ENCODE results near the gene PAM.
"Not testable (repeated sequence)": the region's sequence is repeated elsewhere in the genome, so short reads cannot be mapped to it uniquely, and the experiment has no call there.

The PAM gene

GRCh38 chr5:102742215-102742614 is 12.9 kb upstream of the PAM start:
- Mint-ChIP-seq H3K36me3 (no peaks in the 10 kb centered on the region), H3K4me3 (no peak overlapping the region), H3K27me3 (peaks cover 6% of the 10 kb centered on the region), H3K4me1 (no peaks in the 10 kb centered on the region), H3K9me3 (no peaks in the 10 kb centered on the region), H3K27ac (no peak overlapping the region)
- ATAC-seq, result no peak

- no peaks in the 10 kb centered on the region for H3K36me3 Mint-ChIP-seq
- ATAC-seq, result no peak
- H3K27ac Mint-ChIP-seq, result no peak overlapping the region
- no peaks in the 10 kb centered on the region for H3K9me3 Mint-ChIP-seq
- H3K27me3 Mint-ChIP-seq, result no peaks in the 10 kb centered on the region
- H3K4me1 Mint-ChIP-seq, result no peaks in the 10 kb centered on the region
- no peak overlapping the region for H3K4me3 Mint-ChIP-seq
Measured at GRCh38 chr5:102743900-102744299, 11.2 kb upstream of the PAM start.

GRCh38 chr5:102747386-102748166 is 7.5 kb upstream of the PAM start:
- Mint-ChIP-seq H3K9me3 (no peaks in the 10 kb centered on the region), H3K27ac (no peak overlapping the region), H3K4me1 (no peaks in the 10 kb centered on the region), H3K27me3 (peaks cover 13% of the 10 kb centered on the region), H3K4me3 (no peak overlapping the region), H3K36me3 (no peaks in the 10 kb centered on the region)
- no peak for ATAC-seq

- Mint-ChIP-seq H3K4me1 (peaks cover 11% of the 10 kb centered on the region), H3K4me3 (no peak overlapping the region), H3K27ac (no peak overlapping the region), H3K9me3 (no peaks in the 10 kb centered on the region), H3K27me3 (peaks cover 32% of the 10 kb centered on the region), H3K36me3 (no peaks in the 10 kb centered on the region)
- ATAC-seq, result no peak
Measured at GRCh38 chr5:102749416-102750030, 5.6 kb upstream of the PAM start.

GRCh38 chr5:102750151-102750834 is 4.8 kb upstream of the PAM start:
- Mint-ChIP-seq H3K27me3 (peaks cover 33% of the 10 kb centered on the region), H3K9me3 (no peaks in the 10 kb centered on the region)
- no peak for ATAC-seq

GRCh38 chr5:102751903-102752376 is 3.2 kb upstream of the PAM start:
- not testable (repeated sequence) for H3K4me3 Mint-ChIP-seq, H3K9me3 Mint-ChIP-seq, H3K36me3 Mint-ChIP-seq, H3K27ac Mint-ChIP-seq, ATAC-seq
- H3K4me1 Mint-ChIP-seq, result peaks cover 24% of the 10 kb centered on the region
- peaks cover 33% of the 10 kb centered on the region for H3K27me3 Mint-ChIP-seq

More at GRCh38 chr5:102750151-102750834, 4.8 kb upstream of the PAM start:
- no peak overlapping the region for H3K4me3 Mint-ChIP-seq
- peaks cover 14% of the 10 kb centered on the region for H3K4me1 Mint-ChIP-seq
- no peaks in the 10 kb centered on the region for H3K36me3 Mint-ChIP-seq
- no peak overlapping the region for H3K27ac Mint-ChIP-seq

GRCh38 chr5:102753889-102754766 is 977 bp upstream of the PAM start:
- Mint-ChIP-seq H3K9me3 (no peaks in the 10 kb centered on the region), H3K27ac (peak overlapping the region; percentile 86), H3K36me3 (no peaks in the 10 kb centered on the region), H3K27me3 (peaks cover 33% of the 10 kb centered on the region), H3K4me1 (peaks cover 24% of the 10 kb centered on the region), H3K4me3 (peak overlapping the region; percentile 81)
- ATAC-seq, result no peak

- no peaks in the 10 kb centered on the region for H3K36me3 Mint-ChIP-seq
- no peaks in the 10 kb centered on the region for H3K9me3 Mint-ChIP-seq
- peak overlapping the region; percentile 98 for H3K4me3 Mint-ChIP-seq
- H3K27ac Mint-ChIP-seq, result peak overlapping the region; percentile 86
- peaks cover 33% of the 10 kb centered on the region for H3K4me1 Mint-ChIP-seq
- ATAC-seq, result peak; percentile 80
- H3K27me3 Mint-ChIP-seq, result peaks cover 33% of the 10 kb centered on the region
Measured at GRCh38 chr5:102755686-102756371, 724 bp downstream of the PAM start.

- no peak overlapping the region for H3K4me3 Mint-ChIP-seq
- ATAC-seq, result no peak
- H3K4me1 Mint-ChIP-seq, result peaks cover 52% of the 10 kb centered on the region
- H3K36me3 Mint-ChIP-seq, result no peaks in the 10 kb centered on the region
- no peak overlapping the region for H3K27ac Mint-ChIP-seq
- peaks cover 11% of the 10 kb centered on the region for H3K27me3 Mint-ChIP-seq
- no peaks in the 10 kb centered on the region for H3K9me3 Mint-ChIP-seq
Measured at GRCh38 chr5:102758576-102758975, 3.5 kb downstream of the PAM start.

GRCh38 chr5:102759289-102759688 is 4.2 kb downstream of the PAM start:
- Mint-ChIP-seq H3K4me3 (no peak overlapping the region), H3K4me1 (peaks cover 48% of the 10 kb centered on the region), H3K36me3 (no peaks in the 10 kb centered on the region), H3K27ac (no peak overlapping the region), H3K9me3 (no peaks in the 10 kb centered on the region), H3K27me3 (peaks cover 3% of the 10 kb centered on the region)
- no peak for ATAC-seq

- Mint-ChIP-seq H3K4me1 (peaks cover 46% of the 10 kb centered on the region), H3K36me3 (no peaks in the 10 kb centered on the region), H3K27ac (no peak overlapping the region), H3K9me3 (no peaks in the 10 kb centered on the region), H3K27me3 (no peaks in the 10 kb centered on the region), H3K4me3 (no peak overlapping the region)
- no peak for ATAC-seq
Measured at GRCh38 chr5:102759700-102760099, 4.6 kb downstream of the PAM start.

- peaks cover 44% of the 10 kb centered on the region for H3K4me1 Mint-ChIP-seq
- H3K27me3 Mint-ChIP-seq, result no peaks in the 10 kb centered on the region
- H3K9me3 Mint-ChIP-seq, result no peaks in the 10 kb centered on the region
- no peaks in the 10 kb centered on the region for H3K36me3 Mint-ChIP-seq
- ATAC-seq, result no peak
- H3K27ac Mint-ChIP-seq, result peak overlapping the region; percentile 64
- no peak overlapping the region for H3K4me3 Mint-ChIP-seq
Measured at GRCh38 chr5:102760815-102761214, 5.7 kb downstream of the PAM start.

- H3K4me1 Mint-ChIP-seq, result peaks cover 38% of the 10 kb centered on the region
- H3K27ac Mint-ChIP-seq, result peak overlapping the region; percentile 1
- ATAC-seq, result peak; percentile 49
- peak overlapping the region; percentile 62 for H3K4me3 Mint-ChIP-seq
- no peaks in the 10 kb centered on the region for H3K9me3 Mint-ChIP-seq
- H3K27me3 Mint-ChIP-seq, result no peaks in the 10 kb centered on the region
- no peaks in the 10 kb centered on the region for H3K36me3 Mint-ChIP-seq
Measured at GRCh38 chr5:102762095-102762534, 7.0 kb downstream of the PAM start.

GRCh38 chr5:102762562-102763227 is 7.6 kb downstream of the PAM start:
- H3K4me1 Mint-ChIP-seq, result peaks cover 38% of the 10 kb centered on the region
- no peaks in the 10 kb centered on the region for H3K9me3 Mint-ChIP-seq
- ATAC-seq, result peak; percentile 49
- H3K36me3 Mint-ChIP-seq, result no peaks in the 10 kb centered on the region
- H3K4me3 Mint-ChIP-seq, result peak overlapping the region; percentile 62
- no peaks in the 10 kb centered on the region for H3K27me3 Mint-ChIP-seq
- H3K27ac Mint-ChIP-seq, result peak overlapping the region; percentile 1
